Measurements from ENCODE around the gene NEGR1.

DNA sequence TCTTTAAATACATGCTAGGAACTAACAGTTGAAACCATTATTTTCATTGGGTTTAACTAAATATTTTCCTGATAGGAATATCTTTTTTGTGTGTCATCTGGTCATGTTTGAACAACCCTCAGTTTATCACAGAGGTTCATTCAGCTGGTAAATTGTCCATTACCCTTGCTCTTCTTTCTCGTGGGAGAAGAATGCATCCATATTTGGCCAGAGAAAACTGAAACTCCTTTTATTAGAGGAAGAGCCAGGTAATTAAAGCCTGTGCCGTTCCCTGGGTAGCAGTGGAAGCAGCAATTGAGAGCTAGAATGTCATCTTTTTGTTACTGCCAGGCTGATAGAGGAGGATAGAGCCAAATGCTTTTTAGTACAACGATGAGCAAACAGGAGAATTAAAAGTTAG lies 614.3 kb downstream of the NEGR1 start:
- TF ChIP-seq, protein P1, sequence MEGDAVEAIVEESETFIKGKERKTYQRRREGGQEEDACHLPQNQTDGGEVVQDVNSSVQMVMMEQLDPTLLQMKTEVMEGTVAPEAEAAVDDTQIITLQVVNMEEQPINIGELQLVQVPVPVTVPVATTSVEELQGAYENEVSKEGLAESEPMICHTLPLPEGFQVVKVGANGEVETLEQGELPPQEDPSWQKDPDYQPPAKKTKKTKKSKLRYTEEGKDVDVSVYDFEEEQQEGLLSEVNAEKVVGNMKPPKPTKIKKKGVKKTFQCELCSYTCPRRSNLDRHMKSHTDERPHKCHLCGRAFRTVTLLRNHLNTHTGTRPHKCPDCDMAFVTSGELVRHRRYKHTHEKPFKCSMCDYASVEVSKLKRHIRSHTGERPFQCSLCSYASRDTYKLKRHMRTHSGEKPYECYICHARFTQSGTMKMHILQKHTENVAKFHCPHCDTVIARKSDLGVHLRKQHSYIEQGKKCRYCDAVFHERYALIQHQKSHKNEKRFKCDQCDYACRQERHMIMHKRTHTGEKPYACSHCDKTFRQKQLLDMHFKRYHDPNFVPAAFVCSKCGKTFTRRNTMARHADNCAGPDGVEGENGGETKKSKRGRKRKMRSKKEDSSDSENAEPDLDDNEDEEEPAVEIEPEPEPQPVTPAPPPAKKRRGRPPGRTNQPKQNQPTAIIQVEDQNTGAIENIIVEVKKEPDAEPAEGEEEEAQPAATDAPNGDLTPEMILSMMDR (IDR thresholded peaks at IDR 0.05), result no peak
- TF ChIP-seq POLR2A (IDR thresholded peaks at IDR 0.05) (no peak), POLR2AphosphoS5 (IDR thresholded peaks at IDR 0.05) (no peak), EP300 (IDR thresholded peaks at IDR 0.05) (no peak)

Data from gastroesophageal sphincter (tissue), 3 donors.